HepG2 (cell line): ENCODE results near the gene SLC19A1. TPM values are rescaled to one million over a fixed set of nuclear protein-coding genes. Genes with fewer than 3 reads are reported as not detected.

Experiments used
- AGO2 ChIP-seq: fragments of 200-400 bp; formaldehyde crosslinking; optimal IDR thresholded peaks from 2 replicates; pipeline ENCODE3; 2017; ENCODE audit warnings: mild to moderate bottlenecking, low read depth, low read length, moderate library complexity
- FOSL1 ChIP-seq: sonication (generic); formaldehyde crosslinking; IDR thresholded peaks from 2 replicates; pipeline ENCODE4 v1.9.0; 2021; ENCODE audit warnings: missing genetic modification reagents, borderline replicate concordance
- HBP1 ChIP-seq: IDR thresholded peaks from 2 replicates; pipeline ENCODE4 v1.6.1; 2016; ENCODE audit warnings: low read depth, control low read depth
- MEIS2 ChIP-seq: sonication (generic); formaldehyde crosslinking; IDR thresholded peaks from 2 replicates; pipeline ENCODE4 v1.9.0; 2021; ENCODE audit warnings: mild to moderate bottlenecking, missing genetic modification reagents
- NR2F1 ChIP-seq, 2 experiments: fragments of 450-650 bp in 1 of 2; formaldehyde crosslinking in 1 of 2; IDR thresholded peaks; 2 replicates each; pipeline versions ENCODE4 v1.5.0 to v1.6.1; 2016 to 2020; ENCODE audit warnings: mild to moderate bottlenecking in 1 of 2, missing compliant biosample characterization in 1 of 2, missing genetic modification reagents in 1 of 2, moderate library complexity in 1 of 2
- RAD21 ChIP-seq: fragments of 450-650 bp; formaldehyde crosslinking; IDR thresholded peaks from 2 replicates; pipeline ENCODE4 v1.5.0; 2020; ENCODE audit warnings: mild to moderate bottlenecking
- SNAI1 ChIP-seq: sonication (generic); formaldehyde crosslinking; IDR thresholded peaks from 2 replicates; pipeline ENCODE4 v1.5.0; 2020; ENCODE audit warnings: mild to moderate bottlenecking, missing genetic modification reagents, borderline replicate concordance
- SSRP1 ChIP-seq: IDR thresholded peaks from 2 replicates; pipeline ENCODE4 v1.6.1; 2016; ENCODE audit warnings: control low read depth
- STAG1 ChIP-seq: sonication (generic); formaldehyde crosslinking; IDR thresholded peaks from 2 replicates; pipeline ENCODE4 v1.4.0; 2020; ENCODE audit warnings: missing genetic modification reagents
- TOPORS ChIP-seq: sonication (generic); formaldehyde crosslinking; IDR thresholded peaks from 2 replicates; pipeline ENCODE4 v1.8.0; 2023; ENCODE audit warnings: mild to moderate bottlenecking, missing genetic modification reagents
- ZBTB49 ChIP-seq: sonication (generic); formaldehyde crosslinking; IDR thresholded peaks from 2 replicates; pipeline ENCODE4 v1.4.0; 2020; ENCODE audit warnings: missing genetic modification reagents, borderline replicate concordance
- ZFP90 ChIP-seq: sonication (generic); formaldehyde crosslinking; IDR thresholded peaks from 2 replicates; pipeline ENCODE4 v1.8.0; 2022; ENCODE audit warnings: missing genetic modification reagents, mild to moderate bottlenecking, inconsistent platforms, borderline replicate concordance
- ZFYVE20 ChIP-seq: sonication (generic); formaldehyde crosslinking; IDR thresholded peaks from 2 replicates; pipeline ENCODE4 v1.8.0; 2023; ENCODE audit warnings: low read depth, mild to moderate bottlenecking, moderate library complexity, missing genetic modification reagents, borderline replicate concordance
- ZNF235 ChIP-seq: sonication (generic); formaldehyde crosslinking; IDR thresholded peaks from 2 replicates; pipeline ENCODE4 v1.8.1; 2023; ENCODE audit warnings: mild to moderate bottlenecking, missing genetic modification reagents, borderline replicate concordance
- ZNF331 ChIP-seq: sonication (generic); formaldehyde crosslinking; IDR thresholded peaks from 2 replicates; pipeline ENCODE4 v1.4.0; 2020; ENCODE audit warnings: missing genetic modification reagents
- ZNF496 ChIP-seq: sonication (generic); formaldehyde crosslinking; IDR thresholded peaks from 2 replicates; pipeline ENCODE4 v1.8.1; 2023; ENCODE audit warnings: mild to moderate bottlenecking, moderate library complexity, missing genetic modification reagents; ENCODE audit not compliant: insufficient replicate concordance
- ZNF598 ChIP-seq: sonication (generic); formaldehyde crosslinking; IDR thresholded peaks from 2 replicates; pipeline ENCODE4 v1.5.1; 2020; ENCODE audit warnings: mild to moderate bottlenecking, missing genetic modification reagents, borderline replicate concordance
- polyA plus RNA-seq, 8 experiments: library from polyadenylated mRNA; depleted of rRNA in 3 of 8; stranded (reverse) in 7 of 8; unstranded in 1 of 8; fragments of >200 nt; fragmentation: Illumina TruSeq in 4 of 8; extraction: Trizol in 4 of 8; gene quantifications; 2 replicates each; pipeline versions ENCODE4 v1.2.1 to v1.2.3, GENCODE V29; 2011 to 2016; ENCODE audit warnings: low read depth in 4 of 8, missing spikeins in 1 of 8, mixed read lengths in 1 of 8; ENCODE audit not compliant: insufficient read depth in 1 of 8
- total RNA-seq, 5 experiments: library from RNA; depleted of rRNA; stranded (reverse); fragments of >200 nt; fragmentation: Illumina TruSeq; extraction: Trizol; gene quantifications; 2 replicates each; pipeline ENCODE4 v1.2.3, GENCODE V29; 2016; ENCODE audit warnings: low read depth in 1 of 5
- TF ChIP-seq, protein P1 (sequence below): sonication (generic); formaldehyde crosslinking; IDR thresholded peaks from 2 replicates; pipeline ENCODE4 v1.4.0; 2020; ENCODE audit warnings: missing genetic modification reagents
- TF ChIP-seq, protein P2 (sequence below): sonication (generic); formaldehyde crosslinking; IDR thresholded peaks from 2 replicates; pipeline ENCODE4 v1.4.0; 2020; ENCODE audit warnings: mild to moderate bottlenecking, low read depth, missing genetic modification reagents
- TF ChIP-seq, protein P3 (sequence below): IDR thresholded peaks from 2 replicates; pipeline ENCODE4 v1.6.1; 2012; ENCODE audit warnings: low read length, improper control_type of control experiment

The SLC19A1 gene
- total and polyA plus RNA-seq, 2 of the 13 experiments (the other 11 are each of a cell fraction or from before 2014, with no cell fraction given): 21.8 to 23.0 TPM

GRCh38 chr21:45471525-45472221 is 70.6 kb downstream of the SLC19A1 start (continued):
- TF ChIP-seq, protein P1, sequence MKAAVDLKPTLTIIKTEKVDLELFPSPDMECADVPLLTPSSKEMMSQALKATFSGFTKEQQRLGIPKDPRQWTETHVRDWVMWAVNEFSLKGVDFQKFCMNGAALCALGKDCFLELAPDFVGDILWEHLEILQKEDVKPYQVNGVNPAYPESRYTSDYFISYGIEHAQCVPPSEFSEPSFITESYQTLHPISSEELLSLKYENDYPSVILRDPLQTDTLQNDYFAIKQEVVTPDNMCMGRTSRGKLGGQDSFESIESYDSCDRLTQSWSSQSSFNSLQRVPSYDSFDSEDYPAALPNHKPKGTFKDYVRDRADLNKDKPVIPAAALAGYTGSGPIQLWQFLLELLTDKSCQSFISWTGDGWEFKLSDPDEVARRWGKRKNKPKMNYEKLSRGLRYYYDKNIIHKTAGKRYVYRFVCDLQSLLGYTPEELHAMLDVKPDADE (CRISPR knock-in tag): no peak
- TF ChIP-seq, protein P2, sequence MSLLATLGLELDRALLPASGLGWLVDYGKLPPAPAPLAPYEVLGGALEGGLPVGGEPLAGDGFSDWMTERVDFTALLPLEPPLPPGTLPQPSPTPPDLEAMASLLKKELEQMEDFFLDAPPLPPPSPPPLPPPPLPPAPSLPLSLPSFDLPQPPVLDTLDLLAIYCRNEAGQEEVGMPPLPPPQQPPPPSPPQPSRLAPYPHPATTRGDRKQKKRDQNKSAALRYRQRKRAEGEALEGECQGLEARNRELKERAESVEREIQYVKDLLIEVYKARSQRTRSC (CRISPR knock-in tag): no peak
- TF ChIP-seq ZNF496 (CRISPR knock-in tag) (no peak), ZNF331 (CRISPR knock-in tag) (peak; percentile 90), SNAI1 (CRISPR knock-in tag) (0 out of 2 replicates have a peak, but pooled peaks have one; percentile 42), STAG1 (CRISPR knock-in tag) (no peak), ZFYVE20 (no peak), AGO2 (peak; percentile 58), HBP1 (CRISPR knock-in tag) (peak; percentile 29; the same call in 1 of the 2 replicates), ZNF598 (no peak), SSRP1 (CRISPR knock-in tag) (no peak; the same call in 1 of the 2 replicates), RAD21 (CRISPR knock-in tag) (peak; percentile 49; the same call in 1 of the 2 replicates), FOSL1 (CRISPR knock-in tag) (no peak), ZNF235 (CRISPR knock-in tag) (no peak), ZBTB49 (CRISPR knock-in tag) (no peak), TOPORS (no peak), MEIS2 (CRISPR knock-in tag) (peak; percentile 80), ZFP90 (CRISPR knock-in tag) (no peak), NR2F1 (CRISPR knock-in tag; IDR thresholded peaks at IDR 0.05) (peak; percentile 65 to 69; a peak in 3 of 4 replicates)
- TF ChIP-seq, protein P3, sequence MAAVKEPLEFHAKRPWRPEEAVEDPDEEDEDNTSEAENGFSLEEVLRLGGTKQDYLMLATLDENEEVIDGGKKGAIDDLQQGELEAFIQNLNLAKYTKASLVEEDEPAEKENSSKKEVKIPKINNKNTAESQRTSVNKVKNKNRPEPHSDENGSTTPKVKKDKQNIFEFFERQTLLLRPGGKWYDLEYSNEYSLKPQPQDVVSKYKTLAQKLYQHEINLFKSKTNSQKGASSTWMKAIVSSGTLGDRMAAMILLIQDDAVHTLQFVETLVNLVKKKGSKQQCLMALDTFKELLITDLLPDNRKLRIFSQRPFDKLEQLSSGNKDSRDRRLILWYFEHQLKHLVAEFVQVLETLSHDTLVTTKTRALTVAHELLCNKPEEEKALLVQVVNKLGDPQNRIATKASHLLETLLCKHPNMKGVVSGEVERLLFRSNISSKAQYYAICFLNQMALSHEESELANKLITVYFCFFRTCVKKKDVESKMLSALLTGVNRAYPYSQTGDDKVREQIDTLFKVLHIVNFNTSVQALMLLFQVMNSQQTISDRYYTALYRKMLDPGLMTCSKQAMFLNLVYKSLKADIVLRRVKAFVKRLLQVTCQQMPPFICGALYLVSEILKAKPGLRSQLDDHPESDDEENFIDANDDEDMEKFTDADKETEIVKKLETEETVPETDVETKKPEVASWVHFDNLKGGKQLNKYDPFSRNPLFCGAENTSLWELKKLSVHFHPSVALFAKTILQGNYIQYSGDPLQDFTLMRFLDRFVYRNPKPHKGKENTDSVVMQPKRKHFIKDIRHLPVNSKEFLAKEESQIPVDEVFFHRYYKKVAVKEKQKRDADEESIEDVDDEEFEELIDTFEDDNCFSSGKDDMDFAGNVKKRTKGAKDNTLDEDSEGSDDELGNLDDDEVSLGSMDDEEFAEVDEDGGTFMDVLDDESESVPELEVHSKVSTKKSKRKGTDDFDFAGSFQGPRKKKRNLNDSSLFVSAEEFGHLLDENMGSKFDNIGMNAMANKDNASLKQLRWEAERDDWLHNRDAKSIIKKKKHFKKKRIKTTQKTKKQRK: no peak
